Hepatocyte (in vitro differentiated cells): ENCODE results near the gene POU2F1. TPM values are rescaled to one million over a fixed set of nuclear protein-coding genes. Genes with fewer than 3 reads are reported as not detected.
A peak's percentile ranks its signal among the peaks of the same experiment; 100 is the strongest.

ENCODE experiments used
- DNase-seq: peaks from one replicate; pipeline ENCODE4 v3.0.0-alpha.2; 2016; ENCODE audit warnings: low spot score
- H2AFZ ChIP-seq: fragments of 200-600 bp; sonication (generic); 2 replicates; pipeline ENCODE4 v1.6.0; 2016; ENCODE audit warnings: antibody characterized with exemption, mild to moderate bottlenecking
- H3K27ac ChIP-seq: fragments of 200-600 bp; sonication (generic); 2 replicates; pipeline ENCODE4 v1.5.1; 2016; ENCODE audit warnings: mild to moderate bottlenecking
- H3K27me3 ChIP-seq: fragments of 200-600 bp; sonication (generic); 2 replicates; pipeline ENCODE4 v1.6.1; 2016
- H3K36me3 ChIP-seq: fragments of 200-600 bp; sonication (generic); replicated peaks from 2 replicates; pipeline ENCODE4 v1.5.1; 2016; ENCODE audit warnings: low read depth; ENCODE audit not compliant: insufficient read depth
- H3K4me1 ChIP-seq: fragments of 200-600 bp; sonication (generic); 2 replicates; pipeline ENCODE4 v1.5.1; 2016; ENCODE audit warnings: mild to moderate bottlenecking, moderate library complexity; ENCODE audit not compliant: insufficient read depth
- H3K4me2 ChIP-seq: fragments of 200-600 bp; sonication (generic); 2 replicates; pipeline ENCODE4 v1.6.0; 2016
- H3K4me3 ChIP-seq: fragments of 200-600 bp; sonication (generic); 2 replicates; pipeline ENCODE4 v1.5.1; 2016; ENCODE audit warnings: mild to moderate bottlenecking
- H3K79me2 ChIP-seq: fragments of 200-600 bp; sonication (generic); 2 replicates; pipeline ENCODE4 v1.6.0; 2017; ENCODE audit warnings: mild to moderate bottlenecking
- H3K9me2 ChIP-seq: fragments of 200-600 bp; sonication (generic); replicated peaks from 2 replicates; pipeline ENCODE4 v1.6.0; 2017; ENCODE audit warnings: mild to moderate bottlenecking; ENCODE audit not compliant: insufficient read depth
- H3K9me3 ChIP-seq: fragments of 200-600 bp; sonication (generic); 2 replicates; pipeline ENCODE4 v1.5.1; 2016; ENCODE audit warnings: low read depth, mild to moderate bottlenecking
- H4K20me1 ChIP-seq: fragments of 200-600 bp; sonication (generic); 2 replicates; pipeline ENCODE4 v1.6.0; 2016; ENCODE audit warnings: mild to moderate bottlenecking; ENCODE audit not compliant: insufficient read depth, poor library complexity, severe bottlenecking
- CTCF ChIP-seq: fragments of 200-600 bp; sonication (generic); IDR thresholded peaks from 2 replicates; pipeline ENCODE4 v1.5.1; 2016; ENCODE audit warnings: antibody characterized with exemption, mild to moderate bottlenecking; ENCODE audit not compliant: poor library complexity
- EZH2 ChIP-seq: fragments of 200-600 bp; sonication (generic); IDR thresholded peaks from 2 replicates; pipeline ENCODE4 v1.6.1; 2016; ENCODE audit warnings: antibody characterized with exemption, mild to moderate bottlenecking, borderline replicate concordance
- EZH2phosphoT487 ChIP-seq: fragments of 200-600 bp; sonication (generic); IDR thresholded peaks from one replicate; pipeline ENCODE4 v1.6.1; 2018; ENCODE audit warnings: antibody characterized with exemption, mild to moderate bottlenecking, low read depth, moderate library complexity; ENCODE audit not compliant: unreplicated experiment, severe bottlenecking
- WGBS: methylation state at CpG from one replicate; pipeline ENCODE4 v1.1.6; 2016; ENCODE audit warnings: low lambda C conversion rate; ENCODE audit errors: missing lambda C conversion rate; 5-methylcytosine and 5-hydroxymethylcytosine counted together
- polyA plus RNA-seq: library from polyadenylated mRNA; unstranded; fragments of >200 nt; fragmentation: Nextera tagmentation; extraction: Ambion mirVana; gene quantifications from 2 replicates; pipeline ENCODE4 v1.2.1, GENCODE V29; 2016
- total RNA-seq: library from RNA; depleted of rRNA; stranded (reverse); fragments of >200 nt; gene quantifications from 2 replicates; pipeline ENCODE4 v1.2.3, GENCODE V29; 2014

POU2F1 gene
- total and polyA plus RNA-seq, 2 experiments from 2014 or later: 11.9 to 14.5 TPM

GRCh38 chr1:167339405-167339804, 118.7 kb downstream of the POU2F1 start:
- Histone ChIP-seq H3K4me2 (no peak overlapping the region), H3K79me2 (no peaks in the 10 kb centered on the region), H4K20me1 (no peaks in the 10 kb centered on the region), H3K9me3 (no peaks in the 10 kb centered on the region), H3K9me2 (no peaks in the 10 kb centered on the region), H3K27me3 (no peaks in the 10 kb centered on the region), H3K4me1 (no peaks in the 10 kb centered on the region), H2AFZ (no peak overlapping the region), H3K36me3 (no peaks in the 10 kb centered on the region), H3K4me3 (no peak overlapping the region), H3K27ac (no peak overlapping the region)
- no peak for DNase-seq
- TF ChIP-seq EZH2 (no peak), CTCF (no peak), EZH2phosphoT487 (no peak)

DNA sequence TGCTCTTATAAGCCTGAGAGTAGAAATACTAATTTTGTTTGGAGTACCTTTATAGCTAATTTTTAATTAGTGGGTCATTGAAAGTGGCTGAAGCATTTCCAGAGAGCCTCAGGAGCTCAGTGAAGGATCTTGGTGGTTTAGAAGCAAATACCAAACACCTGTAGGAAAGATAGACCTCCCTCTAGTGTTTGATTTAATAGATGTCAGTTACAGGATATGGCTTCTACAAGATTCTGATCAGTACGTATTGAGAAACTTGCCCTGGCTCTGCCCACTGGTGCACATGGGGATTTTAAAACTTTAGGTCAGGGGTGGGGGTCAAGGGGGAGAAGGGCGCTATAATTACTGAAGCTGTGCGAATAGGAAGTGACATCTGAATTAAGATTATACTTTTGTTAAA, 122.2 kb downstream of the POU2F1 start:
- Histone ChIP-seq H2AFZ (no peak overlapping the region), H4K20me1 (no peaks in the 10 kb centered on the region), H3K4me2 (no peak overlapping the region), H3K4me3 (no peak overlapping the region), H3K27me3 (no peaks in the 10 kb centered on the region), H3K36me3 (no peaks in the 10 kb centered on the region), H3K27ac (no peak overlapping the region), H3K9me2 (no peaks in the 10 kb centered on the region), H3K79me2 (peaks cover 2% of the 10 kb centered on the region), H3K4me1 (no peaks in the 10 kb centered on the region), H3K9me3 (no peaks in the 10 kb centered on the region)
- 87% methylated on average over 3 of the region's 3 CpGs for WGBS
- peak; percentile 6 for DNase-seq
- TF ChIP-seq EZH2phosphoT487 (no peak), EZH2 (no peak), CTCF (peak; percentile 31)

DNA sequence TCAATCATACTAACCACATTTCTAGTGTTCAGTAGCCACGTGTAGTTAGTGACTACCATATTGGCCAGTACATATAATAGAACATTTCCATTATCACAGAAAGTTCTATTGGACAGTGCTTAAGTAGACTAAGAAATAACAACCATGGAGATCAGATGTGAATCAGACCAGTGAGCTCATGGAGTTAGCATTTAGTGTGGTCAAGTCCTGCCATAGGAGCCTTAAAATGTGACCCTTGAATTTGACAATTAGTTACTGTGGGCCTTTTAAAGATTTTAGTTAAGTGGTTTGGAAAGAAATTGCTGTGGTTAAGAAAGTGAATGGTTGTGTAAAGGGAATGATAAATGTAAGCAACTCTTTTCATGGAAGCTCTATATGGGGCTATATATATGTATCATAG, 123.4 kb downstream of the POU2F1 start:
- no peak for TF ChIP-seq EZH2phosphoT487
- TF ChIP-seq CTCF: no peak
- no peak for TF ChIP-seq EZH2
- no peak overlapping the region for H3K4me3 ChIP-seq
- H3K79me2 ChIP-seq: peaks cover 2% of the 10 kb centered on the region
- 92% methylated on average over 1 of the region's 1 CpG for WGBS
- no peak for DNase-seq
- H3K4me2 ChIP-seq: no peak overlapping the region
- H3K9me3 ChIP-seq: no peaks in the 10 kb centered on the region
- H3K36me3 ChIP-seq: no peaks in the 10 kb centered on the region
- H4K20me1 ChIP-seq: no peaks in the 10 kb centered on the region
- no peak overlapping the region for H2AFZ ChIP-seq
- H3K27me3 ChIP-seq: no peaks in the 10 kb centered on the region
- no peaks in the 10 kb centered on the region for H3K4me1 ChIP-seq
- H3K9me2 ChIP-seq: no peaks in the 10 kb centered on the region
- H3K27ac ChIP-seq: no peak overlapping the region
